Heart left ventricle (tissue), 13 donors: Measurements from ENCODE around the gene GPLD1.

Experiments
- CTCF ChIP-seq, 12 donors: fragments of 200-600 bp; sonication (generic) in 4 of 12; IDR thresholded peaks; one replicate each; pipeline versions ENCODE4 v1.5.0 to v1.8.0; 2018 to 2022; ENCODE audit warnings: antibody characterized with exemption in 12 of 12, mild to moderate bottlenecking in 5 of 12
- POLR2A ChIP-seq, 2 donors: fragments of 450-650 bp; IDR thresholded peaks; one replicate each; pipeline ENCODE4 v1.6.1; 2017; ENCODE audit warnings: antibody characterized with exemption in 2 of 2, mild to moderate bottlenecking in 2 of 2, moderate library complexity in 2 of 2
- donor health status: ischemic (EF 13 %, LVEDD 7.1; RV severe dilation, severe dysfunction).
- donor health status: DM: no; HTN: yes; CAD: no.
- donor health status: DM: no; HTN: no; CAD: no.
- donor health status: ischemic (EF 25% LVEDD 6.9; RV normal size, moderate dysfunction).
- donor health status: ischemic (EF 25% LVEDD 5.7; RV mildly dilated, moderate dysfunction).
- donor health status: ischemic (EF 35%, LVEDD 5.7; RV mildly dilated, moderate dysfunction).
- donor health status: nonischemic (EF 11% LVEDD 7.7; RV severe dilation, severe dysfunction).
- donor health status: DM: yes; HTN: yes; CAD: no.
- donor health status: PGD.
- donor health status: ischemic (EF 29% LVEDD 5.4; RV normal size, mild dysfunction).
- donor health status: nonischemic (EF 23%, LVEDD 6.1; RV moderate dilation, normal function).

GRCh38 chr6:24522228-24523176, 33.1 kb upstream of the GPLD1 start:
- TF ChIP-seq CTCF (IDR thresholded peaks at IDR 0.05) (no peak), POLR2A (IDR thresholded peaks at IDR 0.05) (no peak)
